Gastrocnemius medialis (tissue), 4 donors: ENCODE results near the gene LDLRAP1.

Source experiments
- CTCF ChIP-seq, 5 experiments: fragments of 450-650 bp in 3 of 5; fragments of 200-600 bp in 2 of 5; sonication (generic) in 2 of 5; IDR thresholded peaks in 4 of 5; conservative IDR thresholded peaks in 1 of 5; 1 replicate in 4 of 5; 2 replicates in 1 of 5; pipeline ENCODE4 v1.5.1; 2016 to 2019; ENCODE audit warnings: antibody characterized with exemption in 5 of 5, mild to moderate bottlenecking in 3 of 5, moderate library complexity in 3 of 5
- POLR2A ChIP-seq, 2 donors: fragments of 450-650 bp; IDR thresholded peaks; one replicate each; pipeline ENCODE4 v1.6.1; 2017; ENCODE audit warnings: antibody characterized with exemption in 2 of 2, mild to moderate bottlenecking in 2 of 2, moderate library complexity in 2 of 2

- no peak for TF ChIP-seq CTCF (IDR thresholded peaks at IDR 0.05 in 4 of 5, conservative IDR thresholded peaks at IDR 0.05 in 1 of 5)
- TF ChIP-seq POLR2A (IDR thresholded peaks at IDR 0.05) = no peak
Observed at GRCh38 chr1:25550683-25551310, 7.4 kb downstream of the LDLRAP1 start.
